GM21737 (cell line): ENCODE results near the gene ARPC5.
"Not testable (repeated sequence)": the region's sequence is repeated elsewhere in the genome, so short reads cannot be mapped to it uniquely, and the experiment has no call there.

ENCODE experiments used
- ATAC-seq: cut with Tn5 transposase; IDR thresholded peaks from one replicate; pipeline ENCODE4 v1.9.1; 2021; ENCODE audit warnings: mild to moderate bottlenecking, moderate library complexity; ENCODE audit not compliant: unreplicated experiment

The ARPC5 gene

DNA sequence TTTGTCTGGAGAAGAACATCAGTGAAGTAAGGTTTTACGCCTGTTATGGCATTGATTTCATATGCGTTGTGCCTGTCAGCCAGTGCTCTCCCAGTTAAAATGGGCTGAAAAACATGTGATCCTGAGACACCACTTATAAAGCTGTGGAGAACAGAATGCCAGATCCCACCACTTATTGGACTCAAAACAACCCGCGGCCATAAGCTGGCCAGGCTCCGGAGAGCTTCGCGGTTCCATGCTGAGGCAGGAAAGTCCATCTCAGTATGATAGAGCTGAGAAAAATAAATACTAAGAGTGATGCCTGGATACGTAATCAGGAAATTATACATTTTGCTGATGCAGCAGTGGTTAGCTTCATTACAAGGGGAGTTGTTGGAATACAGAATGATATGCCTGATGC lies 12.5 kb upstream of the ARPC5 start:
- ATAC-seq: no peak

- no peak for ATAC-seq
These were observed 11.2 kb upstream of the ARPC5 start for GRCh38 chr1:183646776-183647175.

DNA sequence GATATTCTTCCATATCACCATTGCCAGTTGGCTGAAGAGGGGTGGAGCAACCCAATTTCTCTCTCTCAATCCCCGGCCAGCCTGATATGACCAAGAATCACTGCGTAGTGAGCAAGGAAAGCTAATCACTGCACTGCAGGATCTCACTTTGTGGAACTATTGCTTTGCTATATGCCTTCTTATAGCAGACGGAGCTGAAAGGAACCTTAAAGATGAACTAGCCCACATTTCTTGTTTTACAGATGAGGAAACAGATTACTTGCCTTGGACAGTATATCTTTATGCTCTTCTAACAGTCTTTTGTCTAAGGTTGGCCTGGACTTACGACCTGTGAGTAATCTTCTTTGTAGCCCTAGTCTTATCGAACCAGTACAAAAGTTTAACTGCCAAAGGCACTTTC lies 9.9 kb upstream of the ARPC5 start:
- ATAC-seq: no peak

DNA sequence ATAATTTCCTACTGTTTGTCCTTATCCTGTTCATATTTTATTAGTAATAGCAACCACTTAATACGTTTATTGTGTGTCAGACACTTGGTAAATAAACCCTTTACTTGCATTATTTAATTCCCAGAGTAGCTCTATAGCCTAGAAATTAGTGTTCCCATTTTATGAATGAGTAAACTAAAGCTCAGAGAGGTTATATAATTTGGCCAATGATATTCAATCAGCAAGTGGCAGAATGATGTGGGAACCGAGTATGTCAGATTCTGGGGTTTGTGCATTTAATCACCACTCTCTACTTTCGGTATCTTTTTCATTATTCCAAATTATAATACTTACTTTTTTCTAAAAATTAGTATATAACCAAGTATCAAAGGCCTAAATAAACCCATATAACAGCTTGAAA lies 6.6 kb upstream of the ARPC5 start:
- no peak for ATAC-seq

DNA sequence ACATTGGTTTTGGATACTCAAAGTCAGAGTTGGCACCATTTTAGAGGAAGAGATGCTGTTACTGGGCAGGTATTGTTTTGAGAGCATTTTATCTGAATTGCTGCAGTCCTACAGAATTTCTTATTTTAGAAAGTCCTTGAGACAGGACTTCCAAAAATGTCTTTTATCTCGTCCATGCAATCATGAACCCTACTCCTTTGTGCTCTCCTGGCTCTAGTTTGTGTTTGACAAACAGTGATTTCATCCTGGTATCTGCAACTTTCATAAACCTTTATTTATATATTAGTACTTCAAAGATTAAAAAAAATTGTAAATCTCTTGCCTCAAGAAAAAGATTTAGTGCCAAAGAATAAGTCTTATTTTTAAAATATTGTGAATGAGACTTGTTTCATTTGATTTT lies 4.6 kb upstream of the ARPC5 start:
- no peak for ATAC-seq

GRCh38 chr1:183638649-183639387 lies 3.2 kb upstream of the ARPC5 start:
- no peak for ATAC-seq

GRCh38 chr1:183636783-183637182 lies 1.2 kb upstream of the ARPC5 start:
- ATAC-seq: no peak

- no peak for ATAC-seq
These were observed 725 bp upstream of the ARPC5 start for GRCh38 chr1:183636334-183636682.

- no peak for ATAC-seq
These were observed 431 bp downstream of the ARPC5 start for GRCh38 chr1:183635099-183635605.

DNA sequence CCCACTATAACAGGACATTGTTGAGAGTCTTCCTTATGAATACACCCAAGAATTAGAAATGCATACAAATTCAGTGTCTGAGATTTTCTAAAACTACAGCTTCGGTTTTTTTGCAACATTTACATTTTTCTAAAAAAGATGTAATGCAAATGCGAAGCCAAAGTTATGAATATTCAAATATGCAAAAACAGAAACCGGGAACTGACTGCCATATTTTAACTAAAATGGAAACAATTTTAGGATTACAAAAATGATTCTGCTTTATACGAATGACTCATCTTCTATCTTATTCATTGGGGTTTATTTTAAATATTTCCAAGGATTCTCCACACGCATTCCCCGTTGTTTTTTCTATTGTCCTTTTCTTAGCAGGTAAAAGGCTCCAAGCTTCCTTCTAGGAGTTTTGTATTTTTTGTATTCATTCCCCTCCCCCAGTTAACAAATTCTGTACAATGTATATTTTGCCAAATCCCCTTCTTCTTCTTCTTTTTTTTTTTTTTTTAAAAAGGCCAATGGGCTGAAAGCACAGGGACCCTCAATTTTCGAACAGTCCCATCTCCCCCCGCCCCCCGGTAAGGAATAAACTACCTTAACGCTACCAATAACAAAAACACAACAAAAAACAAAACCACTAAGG lies 1.0 kb downstream of the ARPC5 start:
- ATAC-seq: no peak

- peak; percentile 38 for ATAC-seq
These were observed 1.8 kb downstream of the ARPC5 start for GRCh38 chr1:183633676-183634343.

DNA sequence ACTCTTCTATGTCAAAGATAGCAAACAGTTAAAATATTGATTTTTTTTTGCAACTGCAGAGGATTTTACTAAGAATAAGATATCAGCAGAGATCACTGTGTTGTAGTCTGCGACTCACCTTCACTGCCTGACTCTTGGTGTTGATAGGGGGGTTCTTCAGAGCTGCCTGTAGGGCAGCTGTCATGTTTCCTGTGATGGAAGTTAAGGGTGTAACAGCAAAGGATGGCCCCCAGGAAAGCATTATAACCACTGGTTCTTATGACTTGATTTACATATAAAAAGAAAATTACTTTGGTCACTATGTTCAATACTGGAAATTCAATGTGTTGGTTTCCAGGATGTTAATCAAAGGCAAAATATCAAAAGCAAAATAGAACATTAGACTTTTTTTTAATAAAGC lies 2.6 kb downstream of the ARPC5 start:
- ATAC-seq: no peak

GRCh38 chr1:183632114-183632513 lies 3.5 kb downstream of the ARPC5 start:
- ATAC-seq: no peak

DNA sequence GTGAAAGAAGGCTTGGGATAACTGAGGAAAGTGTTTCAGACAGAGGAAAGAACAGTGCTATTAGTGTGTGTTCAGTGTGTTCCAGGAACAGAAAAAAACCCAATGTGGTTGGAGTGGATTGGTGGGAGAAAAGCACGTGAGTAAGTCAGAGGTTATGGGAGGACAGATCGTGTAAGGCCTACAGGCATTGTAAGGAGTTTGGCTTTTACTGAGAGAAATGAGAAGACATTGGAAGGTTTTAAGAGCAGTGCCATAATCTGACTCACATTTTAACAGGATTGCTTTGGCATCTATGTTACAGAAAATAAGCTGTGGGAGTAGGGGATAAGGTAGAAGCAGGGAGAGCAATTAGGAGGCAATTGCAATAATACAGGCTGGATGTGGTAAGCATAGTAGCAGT lies 4.8 kb downstream of the ARPC5 start:
- no peak for ATAC-seq

DNA sequence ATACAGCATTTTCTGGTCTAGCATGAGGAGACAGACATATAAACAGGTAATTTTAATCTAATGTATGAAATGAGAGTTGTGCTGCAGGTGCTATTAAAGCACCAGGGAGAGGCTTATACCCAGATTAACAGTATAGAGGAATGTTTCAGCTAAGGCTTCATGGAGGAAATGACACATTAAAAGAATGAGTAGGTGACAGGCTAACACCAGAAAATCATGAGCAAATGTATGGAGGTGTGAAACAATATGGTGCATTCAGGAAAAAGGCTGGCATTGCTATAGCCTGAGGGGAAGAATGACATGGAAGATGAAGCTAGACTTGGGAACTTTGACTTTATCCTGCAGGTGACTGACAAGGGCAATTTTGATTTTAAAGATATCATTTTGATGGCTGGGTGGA lies 7.0 kb downstream of the ARPC5 start:
- ATAC-seq: no peak

GRCh38 chr1:183626236-183626635 lies 9.3 kb downstream of the ARPC5 start:
- ATAC-seq: not testable (repeated sequence)

GRCh38 chr1:183622884-183623785 lies 12.4 kb downstream of the ARPC5 start:
- peak; percentile 79 for ATAC-seq

- ATAC-seq: no peak
These were observed 13.6 kb downstream of the ARPC5 start for GRCh38 chr1:183622013-183622412.

DNA sequence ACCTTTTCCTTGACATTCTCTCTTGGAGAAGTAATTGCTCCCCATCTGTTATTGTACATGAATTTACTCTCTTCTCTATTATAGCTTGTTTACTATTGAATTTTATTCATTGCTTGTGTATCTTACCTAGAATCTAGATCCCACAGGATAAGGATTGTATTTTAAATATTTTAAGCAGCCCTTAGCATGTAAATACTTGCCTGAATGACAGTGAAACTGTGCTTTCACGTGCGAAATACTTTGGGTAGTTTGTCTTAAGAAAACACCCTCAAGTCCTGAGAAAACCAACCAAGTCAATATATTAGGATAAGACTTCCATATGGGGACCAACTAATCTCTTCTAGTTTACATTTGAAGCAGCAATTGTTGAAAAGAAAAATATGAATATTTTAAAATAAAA lies 15.3 kb downstream of the ARPC5 start:
- ATAC-seq: no peak

GRCh38 chr1:183619781-183620180 lies 15.8 kb downstream of the ARPC5 start:
- ATAC-seq: no peak

DNA sequence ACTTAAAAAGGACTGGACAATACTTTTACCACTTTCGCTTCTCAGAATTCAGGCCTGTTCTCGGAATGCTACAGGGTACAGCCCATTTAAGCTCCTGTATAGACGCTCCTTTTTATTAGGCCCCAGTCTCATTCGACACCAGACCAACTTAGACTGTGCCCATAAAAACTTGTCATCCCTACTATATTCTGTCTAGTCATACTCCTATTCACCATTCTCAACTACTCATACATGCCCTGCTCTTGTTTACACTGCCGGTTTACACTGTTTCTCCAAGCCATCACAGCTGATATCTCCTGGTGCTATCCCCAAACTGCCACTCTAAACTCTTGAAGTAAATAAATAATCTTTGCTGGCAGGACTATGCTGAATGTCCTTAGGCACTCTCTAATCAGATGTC lies 17.4 kb downstream of the ARPC5 start:
- not testable (repeated sequence) for ATAC-seq
